Hepatocyte (in vitro differentiated cells): ENCODE data around the gene RGP1. TPM values are rescaled to one million over a fixed set of nuclear protein-coding genes. Genes with fewer than 3 reads are reported as not detected.

Experiments
- DNase-seq: peaks from one replicate; pipeline ENCODE4 v3.0.0-alpha.2; 2016; ENCODE audit warnings: low spot score
- H2AFZ ChIP-seq: fragments of 200-600 bp; sonication (generic); 2 replicates; pipeline ENCODE4 v1.6.0; 2016; ENCODE audit warnings: antibody characterized with exemption, mild to moderate bottlenecking
- H3K27ac ChIP-seq: fragments of 200-600 bp; sonication (generic); 2 replicates; pipeline ENCODE4 v1.5.1; 2016; ENCODE audit warnings: mild to moderate bottlenecking
- H3K27me3 ChIP-seq: fragments of 200-600 bp; sonication (generic); 2 replicates; pipeline ENCODE4 v1.6.1; 2016
- H3K36me3 ChIP-seq: fragments of 200-600 bp; sonication (generic); replicated peaks from 2 replicates; pipeline ENCODE4 v1.5.1; 2016; ENCODE audit warnings: low read depth; ENCODE audit not compliant: insufficient read depth
- H3K4me1 ChIP-seq: fragments of 200-600 bp; sonication (generic); 2 replicates; pipeline ENCODE4 v1.5.1; 2016; ENCODE audit warnings: mild to moderate bottlenecking, moderate library complexity; ENCODE audit not compliant: insufficient read depth
- H3K4me2 ChIP-seq: fragments of 200-600 bp; sonication (generic); 2 replicates; pipeline ENCODE4 v1.6.0; 2016
- H3K4me3 ChIP-seq: fragments of 200-600 bp; sonication (generic); 2 replicates; pipeline ENCODE4 v1.5.1; 2016; ENCODE audit warnings: mild to moderate bottlenecking
- H3K79me2 ChIP-seq: fragments of 200-600 bp; sonication (generic); 2 replicates; pipeline ENCODE4 v1.6.0; 2017; ENCODE audit warnings: mild to moderate bottlenecking
- H3K9me2 ChIP-seq: fragments of 200-600 bp; sonication (generic); replicated peaks from 2 replicates; pipeline ENCODE4 v1.6.0; 2017; ENCODE audit warnings: mild to moderate bottlenecking; ENCODE audit not compliant: insufficient read depth
- H3K9me3 ChIP-seq: fragments of 200-600 bp; sonication (generic); 2 replicates; pipeline ENCODE4 v1.5.1; 2016; ENCODE audit warnings: low read depth, mild to moderate bottlenecking
- H4K20me1 ChIP-seq: fragments of 200-600 bp; sonication (generic); 2 replicates; pipeline ENCODE4 v1.6.0; 2016; ENCODE audit warnings: mild to moderate bottlenecking; ENCODE audit not compliant: insufficient read depth, poor library complexity, severe bottlenecking
- EZH2 ChIP-seq: fragments of 200-600 bp; sonication (generic); IDR thresholded peaks from 2 replicates; pipeline ENCODE4 v1.6.1; 2016; ENCODE audit warnings: antibody characterized with exemption, mild to moderate bottlenecking, borderline replicate concordance
- EZH2phosphoT487 ChIP-seq: fragments of 200-600 bp; sonication (generic); IDR thresholded peaks from one replicate; pipeline ENCODE4 v1.6.1; 2018; ENCODE audit warnings: antibody characterized with exemption, mild to moderate bottlenecking, low read depth, moderate library complexity; ENCODE audit not compliant: unreplicated experiment, severe bottlenecking
- WGBS: methylation state at CpG from one replicate; pipeline ENCODE4 v1.1.6; 2016; ENCODE audit warnings: low lambda C conversion rate; ENCODE audit errors: missing lambda C conversion rate; 5-methylcytosine and 5-hydroxymethylcytosine counted together
- polyA plus RNA-seq: library from polyadenylated mRNA; unstranded; fragments of >200 nt; fragmentation: Nextera tagmentation; extraction: Ambion mirVana; gene quantifications from 2 replicates; pipeline ENCODE4 v1.2.1, GENCODE V29; 2016
- total RNA-seq: library from RNA; depleted of rRNA; stranded (reverse); fragments of >200 nt; gene quantifications from 2 replicates; pipeline ENCODE4 v1.2.3, GENCODE V29; 2014
- TF ChIP-seq, protein P1 (sequence below): fragments of 200-600 bp; sonication (generic); IDR thresholded peaks from 2 replicates; pipeline ENCODE4 v1.5.1; 2016; ENCODE audit warnings: antibody characterized with exemption, mild to moderate bottlenecking; ENCODE audit not compliant: poor library complexity

The RGP1 gene
- total and polyA plus RNA-seq, 2 experiments from 2014 or later, result 11.4 to 19.3 TPM

DNA sequence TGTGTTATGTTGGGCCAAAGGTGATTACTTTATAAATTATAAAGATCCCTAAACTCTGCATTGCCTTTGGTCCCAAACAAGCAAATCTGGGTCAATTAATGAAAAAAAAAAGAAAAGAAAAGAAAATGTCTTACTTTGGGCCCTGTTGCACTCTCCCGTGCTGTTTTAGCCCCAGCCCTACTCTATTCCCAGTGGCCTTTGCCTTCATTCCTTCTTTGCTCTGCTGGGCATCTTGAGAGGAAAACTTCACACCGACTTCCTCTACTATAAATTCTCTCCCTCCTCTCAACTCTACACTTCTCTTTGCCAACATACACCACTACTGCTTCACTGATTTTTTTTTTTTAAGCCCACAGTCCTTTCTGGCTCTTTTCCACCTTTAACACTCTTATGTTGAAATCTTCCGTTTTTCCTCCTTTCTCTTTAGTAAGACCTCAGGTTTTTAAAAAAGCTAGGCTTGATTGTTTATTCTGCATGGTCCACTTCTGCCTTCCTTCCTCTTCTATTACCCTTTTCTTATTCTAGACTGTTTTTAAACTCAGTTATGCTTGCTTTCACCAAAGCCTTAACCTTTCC, 9.5 kb downstream of the RGP1 start:
- WGBS, result 85% methylated on average over 3 of the region's 3 CpGs
- Histone ChIP-seq H3K27ac (peak overlapping the region; percentile 99), H3K36me3 (no peaks in the 10 kb centered on the region), H4K20me1 (no peaks in the 10 kb centered on the region), H3K79me2 (peaks cover 53% of the 10 kb centered on the region), H3K4me1 (peaks cover 14% of the 10 kb centered on the region), H2AFZ (no peak overlapping the region), H3K9me2 (no peaks in the 10 kb centered on the region), H3K27me3 (no peaks in the 10 kb centered on the region), H3K4me3 (no peak overlapping the region), H3K9me3 (no peaks in the 10 kb centered on the region), H3K4me2 (peak overlapping the region; percentile 91)
- no peak for DNase-seq
- TF ChIP-seq EZH2phosphoT487 (no peak), EZH2 (no peak)
- TF ChIP-seq, protein P1, sequence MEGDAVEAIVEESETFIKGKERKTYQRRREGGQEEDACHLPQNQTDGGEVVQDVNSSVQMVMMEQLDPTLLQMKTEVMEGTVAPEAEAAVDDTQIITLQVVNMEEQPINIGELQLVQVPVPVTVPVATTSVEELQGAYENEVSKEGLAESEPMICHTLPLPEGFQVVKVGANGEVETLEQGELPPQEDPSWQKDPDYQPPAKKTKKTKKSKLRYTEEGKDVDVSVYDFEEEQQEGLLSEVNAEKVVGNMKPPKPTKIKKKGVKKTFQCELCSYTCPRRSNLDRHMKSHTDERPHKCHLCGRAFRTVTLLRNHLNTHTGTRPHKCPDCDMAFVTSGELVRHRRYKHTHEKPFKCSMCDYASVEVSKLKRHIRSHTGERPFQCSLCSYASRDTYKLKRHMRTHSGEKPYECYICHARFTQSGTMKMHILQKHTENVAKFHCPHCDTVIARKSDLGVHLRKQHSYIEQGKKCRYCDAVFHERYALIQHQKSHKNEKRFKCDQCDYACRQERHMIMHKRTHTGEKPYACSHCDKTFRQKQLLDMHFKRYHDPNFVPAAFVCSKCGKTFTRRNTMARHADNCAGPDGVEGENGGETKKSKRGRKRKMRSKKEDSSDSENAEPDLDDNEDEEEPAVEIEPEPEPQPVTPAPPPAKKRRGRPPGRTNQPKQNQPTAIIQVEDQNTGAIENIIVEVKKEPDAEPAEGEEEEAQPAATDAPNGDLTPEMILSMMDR, result no peak

DNA sequence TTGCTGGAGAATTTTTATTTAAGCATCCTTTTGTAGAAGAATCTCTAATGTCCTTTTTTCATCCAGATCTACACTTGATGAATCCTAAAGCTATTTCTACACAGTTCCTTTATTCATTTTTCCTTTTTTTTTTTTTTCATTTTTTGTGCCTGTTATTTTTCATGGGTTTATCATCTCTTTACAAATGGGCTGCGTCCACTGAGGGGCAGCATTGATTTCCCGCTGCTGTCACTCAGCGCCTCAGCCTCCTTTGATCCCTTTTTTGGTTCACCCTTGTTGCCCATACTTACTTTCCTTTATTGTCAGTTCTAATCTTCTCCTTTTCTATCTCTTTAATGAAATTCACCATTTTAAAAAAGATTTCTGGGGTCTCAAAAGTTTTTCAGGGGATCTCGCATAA, 10.7 kb downstream of the RGP1 start:
- no peaks in the 10 kb centered on the region for H3K27me3 ChIP-seq
- WGBS, result 90% methylated on average over 4 of the region's 4 CpGs
- H3K36me3 ChIP-seq, result no peaks in the 10 kb centered on the region
- no peak overlapping the region for H3K4me2 ChIP-seq
- no peak overlapping the region for H2AFZ ChIP-seq
- no peaks in the 10 kb centered on the region for H4K20me1 ChIP-seq
- TF ChIP-seq EZH2phosphoT487, result no peak
- TF ChIP-seq, protein P1, result no peak
- no peak for TF ChIP-seq EZH2
- DNase-seq, result no peak
- no peaks in the 10 kb centered on the region for H3K9me3 ChIP-seq
- H3K9me2 ChIP-seq, result no peaks in the 10 kb centered on the region
- no peak overlapping the region for H3K4me3 ChIP-seq
- no peak overlapping the region for H3K27ac ChIP-seq
- peaks cover 14% of the 10 kb centered on the region for H3K4me1 ChIP-seq
- H3K79me2 ChIP-seq, result peaks cover 55% of the 10 kb centered on the region

DNA sequence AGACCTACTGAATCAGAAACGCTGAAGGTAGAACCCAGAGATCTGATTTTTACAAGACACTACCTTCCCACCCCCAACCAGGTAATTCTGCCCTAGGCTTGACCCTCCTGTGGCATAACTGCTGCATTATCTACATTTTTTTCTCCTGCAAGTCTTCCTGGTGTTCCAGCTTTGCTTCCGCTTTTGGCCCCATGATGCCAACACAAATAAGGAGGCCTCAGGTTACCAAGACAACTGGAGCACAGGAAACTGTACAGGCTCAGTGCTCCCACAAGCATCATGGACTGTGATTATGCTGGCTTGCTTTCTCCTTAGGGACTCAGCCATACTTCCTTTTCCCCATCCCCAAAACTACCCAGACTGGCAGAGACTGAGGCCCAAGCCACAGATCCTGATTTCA, 11.6 kb downstream of the RGP1 start:
- DNase-seq, result no peak
- no peak overlapping the region for H3K27ac ChIP-seq
- TF ChIP-seq EZH2phosphoT487, result no peak
- TF ChIP-seq, protein P1, result no peak
- no peak for TF ChIP-seq EZH2
- no peaks in the 10 kb centered on the region for H4K20me1 ChIP-seq
- no peak overlapping the region for H2AFZ ChIP-seq
- no peaks in the 10 kb centered on the region for H3K27me3 ChIP-seq
- H3K4me1 ChIP-seq, result peaks cover 14% of the 10 kb centered on the region
- H3K36me3 ChIP-seq, result no peaks in the 10 kb centered on the region
- 88% methylated on average over 2 of the region's 2 CpGs for WGBS
- H3K9me3 ChIP-seq, result no peaks in the 10 kb centered on the region
- H3K4me3 ChIP-seq, result no peak overlapping the region
- H3K79me2 ChIP-seq, result peaks cover 58% of the 10 kb centered on the region
- H3K4me2 ChIP-seq, result no peak overlapping the region
- H3K9me2 ChIP-seq, result no peaks in the 10 kb centered on the region
